Endothelial cell of umbilical vein (primary cell): ENCODE measurements around the gene PKDCC. TPM values are rescaled to one million over a fixed set of nuclear protein-coding genes. Genes with fewer than 3 reads are reported as not detected.

Experiments used
- BruUV-seq: library from RNA; stranded (reverse); fragments of 400-500 nt; replicated peaks from 2 replicates; lab custom pipeline; 2021; lab: Mats Ljungman, UMichigan
- CTCF ChIA-PET: fragments of 300-600, 350-600 bp; sonication (Branson Sonifier 250); formaldehyde crosslinking; loops from one replicate; lab custom pipeline; 2021; ENCODE audit warnings: antibody characterized with exemption, inconsistent platforms; lab: Charles Lee
- POLR2A ChIA-PET: fragments of 300-600, 350-600 bp; sonication (Branson Sonifier 250); formaldehyde crosslinking; loops from one replicate; lab custom pipeline; 2021; ENCODE audit warnings: antibody characterized with exemption, inconsistent platforms; lab: Charles Lee
- DNase-seq: peaks from one replicate; pipeline ENCODE4 v3.0.0-alpha.2; 2011; ENCODE audit warnings: low read depth, low spot score
- FAIRE-seq: peaks from 2 replicates; lab custom pipeline; 2011; peaks lifted over from hg19 to GRCh38; lab: Jason Lieb, UNC
- H2AFZ ChIP-seq: 2 replicates; pipeline ENCODE4 v1.6.0; 2012; ENCODE audit warnings: low read depth, low read length, control low read depth, inconsistent platforms
- H3K27ac ChIP-seq: 2 replicates; pipeline ENCODE4 v1.5.1; 2011; ENCODE audit warnings: low read depth, mild to moderate bottlenecking, control low read depth, low read length, moderate library complexity; ENCODE audit not compliant: insufficient read depth
- H3K27me3 ChIP-seq, 2 experiments: 2 replicates each; pipeline versions ENCODE4 v1.6.0 to v1.6.1; 2011; ENCODE audit warnings: low read length in 2 of 2, mixed read lengths in 1 of 2; ENCODE audit not compliant: control insufficient read depth in 2 of 2, insufficient read depth in 2 of 2
- H3K36me3 ChIP-seq, 2 experiments: 2 replicates in 1 of 2; 3 replicates in 1 of 2; pipeline ENCODE4 v1.5.1; 2011; ENCODE audit warnings: low read length in 2 of 2, mild to moderate bottlenecking in 1 of 2, moderate library complexity in 1 of 2; ENCODE audit not compliant: control insufficient read depth in 2 of 2, insufficient read depth in 2 of 2; ENCODE audit errors: extremely low read depth in 1 of 2
- H3K4me1 ChIP-seq: 3 replicates; pipeline ENCODE4 v1.5.1; 2011; ENCODE audit warnings: mild to moderate bottlenecking, low read length; ENCODE audit not compliant: control insufficient read depth, insufficient read depth; ENCODE audit errors: extremely low read depth
- H3K4me2 ChIP-seq: 2 replicates; pipeline ENCODE4 v1.6.1; 2011; ENCODE audit warnings: low read length, control low read depth, mixed read lengths; ENCODE audit not compliant: insufficient read depth
- H3K4me3 ChIP-seq, 3 experiments: fragments of 200-600 bp in 1 of 3; sonication (generic), shearing (Covaris generic) in 1 of 3; replicated peaks in 1 of 3; 2 replicates each; pipeline ENCODE4 v1.5.1; 2011 to 2016; ENCODE audit warnings: control low read depth in 3 of 3, low read length in 3 of 3, mild to moderate bottlenecking in 2 of 3, inconsistent platforms in 1 of 3, low read depth in 1 of 3, moderate library complexity in 1 of 3; ENCODE audit not compliant: insufficient read depth in 1 of 3
- H3K79me2 ChIP-seq: 2 replicates; pipeline ENCODE4 v1.6.0; 2012; ENCODE audit warnings: low read length, inconsistent platforms; ENCODE audit not compliant: control insufficient read depth, insufficient read depth
- H3K9ac ChIP-seq: replicated peaks from 2 replicates; pipeline ENCODE3; 2011; ENCODE audit warnings: low read length, control low read depth; ENCODE audit not compliant: insufficient read depth; ENCODE audit errors: extremely low read depth
- H3K9me1 ChIP-seq: replicated peaks from 3 replicates; pipeline ENCODE4 v1.6.0; 2011; ENCODE audit warnings: mild to moderate bottlenecking, low read length; ENCODE audit not compliant: control insufficient read depth, insufficient read depth; ENCODE audit errors: extremely low read depth
- H3K9me3 ChIP-seq: replicated peaks from 2 replicates; pipeline ENCODE4 v1.5.1; 2012; ENCODE audit warnings: low read length, inconsistent platforms; ENCODE audit not compliant: control insufficient read depth, insufficient read depth
- H4K20me1 ChIP-seq: replicated peaks from 2 replicates; pipeline ENCODE3; 2011; ENCODE audit warnings: mild to moderate bottlenecking, low read length; ENCODE audit not compliant: control insufficient read depth, insufficient read depth; ENCODE audit errors: extremely low read depth
- EZH2 ChIP-seq: IDR thresholded peaks from 2 replicates; pipeline ENCODE4 v1.6.1; 2012; ENCODE audit warnings: borderline replicate concordance, low read depth, mild to moderate bottlenecking, moderate library complexity, low read length, inconsistent platforms; ENCODE audit not compliant: severe bottlenecking
- FOS ChIP-seq: IDR thresholded peaks from 2 replicates; pipeline ENCODE4 v1.6.1; 2011; ENCODE audit warnings: mild to moderate bottlenecking, low read length, moderate library complexity, borderline replicate concordance; ENCODE audit not compliant: insufficient read depth
- GATA2 ChIP-seq: IDR thresholded peaks from 2 replicates; pipeline ENCODE4 v1.7.0; 2011; ENCODE audit warnings: low read depth, mild to moderate bottlenecking, moderate library complexity, mixed read lengths, low read length; ENCODE audit not compliant: insufficient read length, insufficient read depth
- JUN ChIP-seq: IDR thresholded peaks from 2 replicates; pipeline ENCODE4 v1.6.1; 2011; ENCODE audit warnings: borderline replicate concordance, low read depth; ENCODE audit not compliant: insufficient read length, insufficient read depth
- MYC ChIP-seq: IDR thresholded peaks from one replicate; pipeline ENCODE4 v1.6.1; 2011; ENCODE audit warnings: mild to moderate bottlenecking, low read depth, low read length
- POLR2A ChIP-seq: IDR thresholded peaks from 2 replicates; pipeline ENCODE4 v1.6.1; 2012; ENCODE audit warnings: low read depth, mild to moderate bottlenecking, control low read depth, low read length
- POLR2AphosphoS5 ChIP-seq: IDR thresholded peaks from 2 replicates; pipeline ENCODE4 v1.6.1; 2012; ENCODE audit warnings: low read depth, mild to moderate bottlenecking, control low read depth, low read length, moderate library complexity; ENCODE audit not compliant: insufficient read depth
- dilution Hi-C: fragments of 300-500 bp; cut with MboI; formaldehyde crosslinking; loops from one replicate; pipeline ENCODE4 v1.15.0; 2019; ENCODE audit warnings: low sequenced_read_pairs; ENCODE audit not compliant: extremely low pct_ligation_motif_present
- intact Hi-C: fragments of 100-400 bp; cut with micrococcal nuclease; formaldehyde crosslinking; loops from one replicate; pipeline ENCODE4 v1.10.0; 2022
- polyA plus RNA-seq, 4 experiments: library from polyadenylated mRNA; depleted of rRNA in 3 of 4; stranded (reverse) in 3 of 4; unstranded in 1 of 4; fragments of >200 nt; gene quantifications; 2 replicates each; pipeline versions ENCODE4 v1.2.1 to v1.2.3, GENCODE V29; 2011 to 2012; ENCODE audit warnings: missing spikeins in 1 of 4
- total RNA-seq: library from RNA; stranded (reverse); gene quantifications from 2 replicates; pipeline ENCODE4 v1.2.3, GENCODE V29; 2021
- TF ChIP-seq, protein P1 (sequence below), 2 donors: IDR thresholded peaks; 1 replicate in 1 of 2; 2 replicates in 1 of 2; pipeline ENCODE4 v1.5.1; 2011; ENCODE audit warnings: low read length in 2 of 2, mild to moderate bottlenecking in 2 of 2, moderate library complexity in 2 of 2, control low read depth in 1 of 2, inconsistent platforms in 1 of 2, low read depth in 1 of 2; ENCODE audit not compliant: insufficient read depth in 1 of 2; ENCODE audit errors: extremely low read depth in 1 of 2
- TF ChIP-seq, protein P2 (sequence below): IDR thresholded peaks from 2 replicates; pipeline ENCODE4 v1.6.1; 2011; ENCODE audit not compliant: insufficient read depth, insufficient read length

Gene PKDCC
- total and polyA plus RNA-seq, 2 donors (not counting 3 experiments of a cell fraction or from before 2014, with no cell fraction given), result 3.0 to 5.9 TPM

DNA sequence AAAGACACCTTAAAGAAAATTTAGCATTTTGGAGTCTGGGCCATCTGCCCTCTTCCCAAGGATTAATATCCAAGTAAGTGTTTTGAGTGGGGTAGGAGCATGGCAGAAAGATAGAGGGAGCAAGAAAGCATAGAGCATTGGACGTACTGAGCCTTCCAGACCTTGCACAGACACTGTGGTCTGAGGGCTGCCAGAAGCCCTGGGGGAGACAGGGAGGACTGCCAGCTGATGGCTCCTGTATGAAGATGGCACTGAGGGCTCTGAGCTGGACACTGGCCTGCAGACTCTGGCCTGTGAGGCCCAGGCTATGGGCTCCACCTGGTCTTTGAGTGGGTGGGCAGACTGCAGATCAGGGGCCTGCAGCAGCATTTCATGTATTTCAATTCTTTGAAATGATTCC, 2.9 kb upstream of the PKDCC start:
- ChIA-PET CTCF (no interaction called here), POLR2A (interaction anchor here (0.7 kb wide), 1 partner anchor 17 kb away, joined by 5 read pairs; no protein-coding TSS in a partner anchor)
- H3K4me1 ChIP-seq, result peaks cover 9% of the 10 kb centered on the region
- H3K27me3 ChIP-seq, result peaks cover 14 to 23% of the 10 kb centered on the region in 2 experiments
- TF ChIP-seq EZH2 (no peak), JUN (no peak), POLR2A (no peak), MYC (no peak), POLR2AphosphoS5 (no peak), FOS (no peak), GATA2 (no peak)
- TF ChIP-seq, protein P1, sequence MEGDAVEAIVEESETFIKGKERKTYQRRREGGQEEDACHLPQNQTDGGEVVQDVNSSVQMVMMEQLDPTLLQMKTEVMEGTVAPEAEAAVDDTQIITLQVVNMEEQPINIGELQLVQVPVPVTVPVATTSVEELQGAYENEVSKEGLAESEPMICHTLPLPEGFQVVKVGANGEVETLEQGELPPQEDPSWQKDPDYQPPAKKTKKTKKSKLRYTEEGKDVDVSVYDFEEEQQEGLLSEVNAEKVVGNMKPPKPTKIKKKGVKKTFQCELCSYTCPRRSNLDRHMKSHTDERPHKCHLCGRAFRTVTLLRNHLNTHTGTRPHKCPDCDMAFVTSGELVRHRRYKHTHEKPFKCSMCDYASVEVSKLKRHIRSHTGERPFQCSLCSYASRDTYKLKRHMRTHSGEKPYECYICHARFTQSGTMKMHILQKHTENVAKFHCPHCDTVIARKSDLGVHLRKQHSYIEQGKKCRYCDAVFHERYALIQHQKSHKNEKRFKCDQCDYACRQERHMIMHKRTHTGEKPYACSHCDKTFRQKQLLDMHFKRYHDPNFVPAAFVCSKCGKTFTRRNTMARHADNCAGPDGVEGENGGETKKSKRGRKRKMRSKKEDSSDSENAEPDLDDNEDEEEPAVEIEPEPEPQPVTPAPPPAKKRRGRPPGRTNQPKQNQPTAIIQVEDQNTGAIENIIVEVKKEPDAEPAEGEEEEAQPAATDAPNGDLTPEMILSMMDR (IDR thresholded peaks at IDR 0.05; ENCODE audit: extremely low read depth in 1 of 2, insufficient read depth in 1 of 2, low read depth in 1 of 2, low read length in 2 of 2), result no peak
- TF ChIP-seq, protein P2, sequence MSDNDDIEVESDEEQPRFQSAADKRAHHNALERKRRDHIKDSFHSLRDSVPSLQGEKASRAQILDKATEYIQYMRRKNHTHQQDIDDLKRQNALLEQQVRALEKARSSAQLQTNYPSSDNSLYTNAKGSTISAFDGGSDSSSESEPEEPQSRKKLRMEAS, result no peak
- no peaks in the 10 kb centered on the region for H3K9me3 ChIP-seq
- FAIRE-seq, result no peak
- DNase-seq, result no peak
- no TSS peak for BruUV-seq
- H2AFZ ChIP-seq, result no peak overlapping the region
- H3K36me3 ChIP-seq, result no peaks in the 10 kb centered on the region
- no peak overlapping the region for H3K27ac ChIP-seq
- no peaks in the 10 kb centered on the region for H3K79me2 ChIP-seq
- no peak overlapping the region for H3K4me2 ChIP-seq
- no peaks in the 10 kb centered on the region for H4K20me1 ChIP-seq
- no peak overlapping the region for H3K9ac ChIP-seq
- H3K9me1 ChIP-seq, result no peaks in the 10 kb centered on the region
- dilution Hi-C loops (no loop called here), intact Hi-C loops (no loop called here)
- H3K4me3 ChIP-seq, result no peak overlapping the region
